ENCODE results near the gene COG5. TPM values are rescaled to one million over a fixed set of nuclear protein-coding genes. Genes with fewer than 3 reads are reported as not detected.

Gene COG5
- total RNA-seq, 1 experiment from 2014 or later: 29.1 TPM

DNA sequence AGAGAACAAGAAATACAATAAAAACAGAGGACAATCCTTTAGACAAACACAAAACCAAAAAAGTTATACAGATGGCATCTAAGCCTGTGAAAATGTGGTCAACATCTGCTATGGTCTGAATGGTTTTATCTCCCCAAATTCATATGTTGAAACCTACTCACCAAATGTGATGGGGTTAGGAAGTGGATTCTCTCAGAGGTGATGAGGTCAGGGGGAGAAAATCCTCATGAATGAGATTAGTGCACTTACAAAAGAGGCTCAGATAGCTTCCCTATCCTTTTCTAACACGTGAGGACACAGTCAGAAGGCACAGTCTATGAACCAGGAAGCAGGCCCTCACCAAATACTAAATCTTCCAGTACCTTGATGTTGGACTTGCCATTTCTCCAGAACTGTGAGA, 241.7 kb downstream of the COG5 start:
- BruUV-seq (replicated peaks): no TSS peak
- ATAC-seq (no peak), DNase-seq (ENCODE audit: low read depth, low spot score) (no peak)
- ChIA-PET POLR2A (no interaction called here), CTCF (no interaction called here)
- in situ Hi-C loops (cut with HindIII; ENCODE audit: low pct_unique_long_range_greater_than_20kb, low sequenced_read_pairs): no loop called here
- TF ChIP-seq SIN3A (IDR thresholded peaks at IDR 0.05; ENCODE audit: borderline replicate concordance, insufficient read depth, low read depth, low read length): no peak
- TF ChIP-seq, protein P1, sequence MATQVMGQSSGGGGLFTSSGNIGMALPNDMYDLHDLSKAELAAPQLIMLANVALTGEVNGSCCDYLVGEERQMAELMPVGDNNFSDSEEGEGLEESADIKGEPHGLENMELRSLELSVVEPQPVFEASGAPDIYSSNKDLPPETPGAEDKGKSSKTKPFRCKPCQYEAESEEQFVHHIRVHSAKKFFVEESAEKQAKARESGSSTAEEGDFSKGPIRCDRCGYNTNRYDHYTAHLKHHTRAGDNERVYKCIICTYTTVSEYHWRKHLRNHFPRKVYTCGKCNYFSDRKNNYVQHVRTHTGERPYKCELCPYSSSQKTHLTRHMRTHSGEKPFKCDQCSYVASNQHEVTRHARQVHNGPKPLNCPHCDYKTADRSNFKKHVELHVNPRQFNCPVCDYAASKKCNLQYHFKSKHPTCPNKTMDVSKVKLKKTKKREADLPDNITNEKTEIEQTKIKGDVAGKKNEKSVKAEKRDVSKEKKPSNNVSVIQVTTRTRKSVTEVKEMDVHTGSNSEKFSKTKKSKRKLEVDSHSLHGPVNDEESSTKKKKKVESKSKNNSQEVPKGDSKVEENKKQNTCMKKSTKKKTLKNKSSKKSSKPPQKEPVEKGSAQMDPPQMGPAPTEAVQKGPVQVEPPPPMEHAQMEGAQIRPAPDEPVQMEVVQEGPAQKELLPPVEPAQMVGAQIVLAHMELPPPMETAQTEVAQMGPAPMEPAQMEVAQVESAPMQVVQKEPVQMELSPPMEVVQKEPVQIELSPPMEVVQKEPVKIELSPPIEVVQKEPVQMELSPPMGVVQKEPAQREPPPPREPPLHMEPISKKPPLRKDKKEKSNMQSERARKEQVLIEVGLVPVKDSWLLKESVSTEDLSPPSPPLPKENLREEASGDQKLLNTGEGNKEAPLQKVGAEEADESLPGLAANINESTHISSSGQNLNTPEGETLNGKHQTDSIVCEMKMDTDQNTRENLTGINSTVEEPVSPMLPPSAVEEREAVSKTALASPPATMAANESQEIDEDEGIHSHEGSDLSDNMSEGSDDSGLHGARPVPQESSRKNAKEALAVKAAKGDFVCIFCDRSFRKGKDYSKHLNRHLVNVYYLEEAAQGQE (IDR thresholded peaks at IDR 0.05; ENCODE audit: insufficient read depth in 1 of 2, low read depth in 2 of 2, low read length in 1 of 2): no peak
- TF ChIP-seq, protein P2, sequence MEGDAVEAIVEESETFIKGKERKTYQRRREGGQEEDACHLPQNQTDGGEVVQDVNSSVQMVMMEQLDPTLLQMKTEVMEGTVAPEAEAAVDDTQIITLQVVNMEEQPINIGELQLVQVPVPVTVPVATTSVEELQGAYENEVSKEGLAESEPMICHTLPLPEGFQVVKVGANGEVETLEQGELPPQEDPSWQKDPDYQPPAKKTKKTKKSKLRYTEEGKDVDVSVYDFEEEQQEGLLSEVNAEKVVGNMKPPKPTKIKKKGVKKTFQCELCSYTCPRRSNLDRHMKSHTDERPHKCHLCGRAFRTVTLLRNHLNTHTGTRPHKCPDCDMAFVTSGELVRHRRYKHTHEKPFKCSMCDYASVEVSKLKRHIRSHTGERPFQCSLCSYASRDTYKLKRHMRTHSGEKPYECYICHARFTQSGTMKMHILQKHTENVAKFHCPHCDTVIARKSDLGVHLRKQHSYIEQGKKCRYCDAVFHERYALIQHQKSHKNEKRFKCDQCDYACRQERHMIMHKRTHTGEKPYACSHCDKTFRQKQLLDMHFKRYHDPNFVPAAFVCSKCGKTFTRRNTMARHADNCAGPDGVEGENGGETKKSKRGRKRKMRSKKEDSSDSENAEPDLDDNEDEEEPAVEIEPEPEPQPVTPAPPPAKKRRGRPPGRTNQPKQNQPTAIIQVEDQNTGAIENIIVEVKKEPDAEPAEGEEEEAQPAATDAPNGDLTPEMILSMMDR (IDR thresholded peaks at IDR 0.05): no peak
- Histone ChIP-seq H3K27me3 (ENCODE audit: control insufficient read depth, insufficient read depth, low read length) (no peaks in the 10 kb centered on the region), H3K9me3 (ENCODE audit: control insufficient read depth, insufficient read depth, low read depth, low read length) (no peaks in the 10 kb centered on the region), H3K27ac (ENCODE audit: low read length) (no peak overlapping the region), H3K4me3 (ENCODE audit: low read depth in 2 of 2, low read length in 2 of 2) (no peak overlapping the region), H3K36me3 (ENCODE audit: control insufficient read depth, insufficient read depth, low read length) (no peaks in the 10 kb centered on the region), H3K4me1 (ENCODE audit: control insufficient read depth, insufficient read depth, low read length) (no peaks in the 10 kb centered on the region)
- intact Hi-C loops (cut with micrococcal nuclease; ENCODE audit: unreplicated experiment): no loop called here

DNA sequence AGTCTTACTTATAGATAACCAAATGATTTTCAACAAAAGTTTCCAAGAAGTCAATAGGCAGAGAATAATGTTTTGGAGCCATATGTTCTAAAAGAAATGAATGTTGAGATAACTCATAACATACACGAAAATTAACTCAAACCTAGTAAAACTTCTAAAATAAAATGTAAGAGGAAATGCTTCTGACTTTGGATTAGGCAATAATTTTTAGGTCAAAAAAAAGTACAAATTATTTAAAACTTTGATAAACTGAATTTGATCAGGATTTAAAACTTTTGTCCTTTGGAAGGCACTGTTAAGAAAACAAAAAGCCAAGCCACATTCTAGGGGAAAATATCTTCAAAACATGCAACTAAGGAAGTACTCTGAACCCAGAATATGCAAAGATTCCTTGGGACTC, 242.1 kb downstream of the COG5 start:
- Histone ChIP-seq H3K4me3 (ENCODE audit: low read depth in 2 of 2, low read length in 2 of 2) (no peak overlapping the region), H3K36me3 (ENCODE audit: control insufficient read depth, insufficient read depth, low read length) (no peaks in the 10 kb centered on the region), H3K4me1 (ENCODE audit: control insufficient read depth, insufficient read depth, low read length) (no peaks in the 10 kb centered on the region), H3K27me3 (ENCODE audit: control insufficient read depth, insufficient read depth, low read length) (no peaks in the 10 kb centered on the region), H3K9me3 (ENCODE audit: control insufficient read depth, insufficient read depth, low read depth, low read length) (no peaks in the 10 kb centered on the region), H3K27ac (ENCODE audit: low read length) (no peak overlapping the region)
- ATAC-seq (no peak), DNase-seq (ENCODE audit: low read depth, low spot score) (no peak)
- in situ Hi-C loops (cut with HindIII; ENCODE audit: low pct_unique_long_range_greater_than_20kb, low sequenced_read_pairs) (no loop called here), intact Hi-C loops (cut with micrococcal nuclease; ENCODE audit: unreplicated experiment) (no loop called here)
- ChIA-PET CTCF (no interaction called here), POLR2A (no interaction called here)
- TF ChIP-seq, protein P2 (IDR thresholded peaks at IDR 0.05): no peak
- TF ChIP-seq TCF7L2 (IDR thresholded peaks at IDR 0.05; ENCODE audit: low read depth, low read length): no peak
- no peak for TF ChIP-seq POLR2AphosphoS5 (IDR thresholded peaks at IDR 0.05; ENCODE audit: low read depth, low read length)
- no TSS peak for BruUV-seq (replicated peaks)

DNA sequence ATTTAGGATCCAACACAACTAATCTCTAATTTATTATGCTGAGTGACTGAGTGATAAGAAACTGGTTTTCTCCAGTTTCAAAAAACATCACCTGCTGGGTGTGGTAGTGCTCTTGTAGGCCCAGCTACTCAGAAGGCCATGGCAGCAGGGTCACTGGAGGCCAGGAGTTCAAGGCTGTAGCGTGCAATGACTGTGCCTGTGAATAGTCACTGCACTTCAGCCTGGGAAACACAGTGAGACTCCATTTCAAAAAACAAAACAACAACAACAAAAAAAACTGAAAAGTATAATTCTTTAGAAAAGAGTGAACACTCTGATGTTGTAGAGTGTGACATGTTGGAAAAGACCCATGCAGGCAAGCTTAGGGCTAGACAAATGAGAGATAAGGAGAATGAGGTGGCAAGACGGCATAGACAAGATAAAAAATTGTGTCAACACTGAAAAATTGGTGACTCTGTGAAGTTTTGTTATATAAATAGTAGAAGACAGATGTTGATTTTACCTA, 243.9 kb downstream of the COG5 start:
- no peak overlapping the region for H3K4me3 ChIP-seq (ENCODE audit: low read depth in 2 of 2, low read length in 2 of 2)
- intact Hi-C loops (cut with micrococcal nuclease; ENCODE audit: unreplicated experiment) (no loop called here), in situ Hi-C loops (cut with HindIII; ENCODE audit: low pct_unique_long_range_greater_than_20kb, low sequenced_read_pairs) (no loop called here)
- no peak overlapping the region for H3K27ac ChIP-seq (ENCODE audit: low read length)
- ChIA-PET CTCF (no interaction called here), POLR2A (no interaction called here)
- H3K9me3 ChIP-seq (ENCODE audit: control insufficient read depth, insufficient read depth, low read depth, low read length): no peaks in the 10 kb centered on the region
- no peak for TF ChIP-seq SIN3A (IDR thresholded peaks at IDR 0.05; ENCODE audit: borderline replicate concordance, insufficient read depth, low read depth, low read length)
- TF ChIP-seq POLR2AphosphoS5 (IDR thresholded peaks at IDR 0.05; ENCODE audit: low read depth, low read length): no peak
- TF ChIP-seq, protein P1 (IDR thresholded peaks at IDR 0.05; ENCODE audit: insufficient read depth in 1 of 2, low read depth in 2 of 2, low read length in 1 of 2): no peak
- TF ChIP-seq, protein P2 (IDR thresholded peaks at IDR 0.05): no peak
- TF ChIP-seq TCF7L2 (IDR thresholded peaks at IDR 0.05; ENCODE audit: low read depth, low read length): no peak
- H3K4me1 ChIP-seq (ENCODE audit: control insufficient read depth, insufficient read depth, low read length): no peaks in the 10 kb centered on the region
- BruUV-seq (replicated peaks): no TSS peak
- no peaks in the 10 kb centered on the region for H3K36me3 ChIP-seq (ENCODE audit: control insufficient read depth, insufficient read depth, low read length)
- no peaks in the 10 kb centered on the region for H3K27me3 ChIP-seq (ENCODE audit: control insufficient read depth, insufficient read depth, low read length)
- ATAC-seq (no peak), DNase-seq (ENCODE audit: low read depth, low spot score) (no peak)
